ENCODE measurements around the gene PLD1. TPM values are rescaled to one million over a fixed set of nuclear protein-coding genes. Genes with fewer than 3 reads are reported as not detected.

PLD1 gene
- total RNA-seq, 1 experiment from 2014 or later, result 32.5 TPM

DNA sequence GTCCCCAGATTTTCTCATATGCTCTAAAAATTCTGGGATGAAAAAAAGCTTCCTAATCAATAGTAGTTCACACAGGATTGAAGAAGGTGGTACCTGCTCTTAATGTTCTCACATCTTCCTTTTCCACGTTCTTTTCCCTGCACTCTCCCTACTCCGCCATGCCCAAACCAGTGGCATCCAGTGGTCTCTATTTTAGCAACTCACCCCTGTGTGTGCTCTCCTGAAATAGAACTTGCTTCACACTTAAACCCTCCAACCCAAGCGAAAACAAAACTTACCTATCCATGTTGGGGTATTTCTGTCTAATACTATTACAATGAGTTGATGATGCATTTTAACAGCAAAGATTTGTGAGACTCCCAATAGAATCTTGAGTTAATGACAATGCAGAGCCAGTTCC lies 148.8 kb downstream of the PLD1 start:
- Histone ChIP-seq H3K9me2 (ENCODE audit: insufficient read depth) (no peaks in the 10 kb centered on the region), H3K4me3 (no peak overlapping the region), H3K4me2 (no peak overlapping the region), H3F3A (ENCODE audit: insufficient read depth, low read depth) (no peaks in the 10 kb centered on the region), H3K27ac (no peak overlapping the region), H3K9me3 (ENCODE audit: insufficient read depth, low read depth) (no peaks in the 10 kb centered on the region), H3K4me1 (replicated peaks; ENCODE audit: insufficient read depth) (no peaks in the 10 kb centered on the region), H4K20me1 (ENCODE audit: insufficient read depth) (no peaks in the 10 kb centered on the region), H3K79me2 (ENCODE audit: low read depth) (no peaks in the 10 kb centered on the region), H3K36me3 (ENCODE audit: low read depth) (no peaks in the 10 kb centered on the region), H3K27me3 (ENCODE audit: insufficient read depth, low read depth) (no peaks in the 10 kb centered on the region), H2AFZ (no peak overlapping the region)
- BruUV-seq (replicated peaks), result no TSS peak
- ChIA-PET CTCF (no interaction called here), POLR2A (ENCODE audit: unreplicated experiment) (no interaction called here)
- intact Hi-C loops (cut with micrococcal nuclease; ENCODE audit: unreplicated experiment), result no loop called here
- no peak for DNase-seq
- TF ChIP-seq, protein P1, sequence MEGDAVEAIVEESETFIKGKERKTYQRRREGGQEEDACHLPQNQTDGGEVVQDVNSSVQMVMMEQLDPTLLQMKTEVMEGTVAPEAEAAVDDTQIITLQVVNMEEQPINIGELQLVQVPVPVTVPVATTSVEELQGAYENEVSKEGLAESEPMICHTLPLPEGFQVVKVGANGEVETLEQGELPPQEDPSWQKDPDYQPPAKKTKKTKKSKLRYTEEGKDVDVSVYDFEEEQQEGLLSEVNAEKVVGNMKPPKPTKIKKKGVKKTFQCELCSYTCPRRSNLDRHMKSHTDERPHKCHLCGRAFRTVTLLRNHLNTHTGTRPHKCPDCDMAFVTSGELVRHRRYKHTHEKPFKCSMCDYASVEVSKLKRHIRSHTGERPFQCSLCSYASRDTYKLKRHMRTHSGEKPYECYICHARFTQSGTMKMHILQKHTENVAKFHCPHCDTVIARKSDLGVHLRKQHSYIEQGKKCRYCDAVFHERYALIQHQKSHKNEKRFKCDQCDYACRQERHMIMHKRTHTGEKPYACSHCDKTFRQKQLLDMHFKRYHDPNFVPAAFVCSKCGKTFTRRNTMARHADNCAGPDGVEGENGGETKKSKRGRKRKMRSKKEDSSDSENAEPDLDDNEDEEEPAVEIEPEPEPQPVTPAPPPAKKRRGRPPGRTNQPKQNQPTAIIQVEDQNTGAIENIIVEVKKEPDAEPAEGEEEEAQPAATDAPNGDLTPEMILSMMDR (conservative IDR thresholded peaks at IDR 0.05), result no peak
- TF ChIP-seq EZH2 (IDR thresholded peaks at IDR 0.05; ENCODE audit: low read depth), result no peak

DNA sequence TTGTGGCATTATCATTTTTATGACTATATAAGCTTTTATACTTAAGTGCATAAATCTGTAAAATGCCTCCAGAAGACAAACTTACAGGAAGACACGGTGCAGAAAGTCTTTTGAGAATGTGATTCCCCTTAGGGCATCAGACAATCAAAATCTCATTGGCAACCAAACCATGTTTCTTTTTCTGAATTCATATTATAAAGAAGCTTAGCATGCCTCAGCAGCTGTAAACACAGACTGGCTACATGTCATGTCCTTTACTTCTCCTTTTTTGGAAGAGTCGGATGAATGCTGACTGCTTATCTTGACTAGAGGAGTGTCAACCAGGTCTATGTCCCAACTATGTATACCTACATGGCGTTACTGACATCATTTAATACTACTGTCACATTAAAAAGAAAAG lies 150.1 kb downstream of the PLD1 start:
- no peak for TF ChIP-seq EZH2 (IDR thresholded peaks at IDR 0.05; ENCODE audit: low read depth)
- TF ChIP-seq, protein P1 (conservative IDR thresholded peaks at IDR 0.05), result no peak
- Histone ChIP-seq H3F3A (ENCODE audit: insufficient read depth, low read depth) (no peaks in the 10 kb centered on the region), H3K4me2 (no peak overlapping the region), H3K27ac (no peak overlapping the region), H3K4me3 (no peak overlapping the region), H2AFZ (no peak overlapping the region), H3K9me3 (ENCODE audit: insufficient read depth, low read depth) (no peaks in the 10 kb centered on the region), H3K79me2 (ENCODE audit: low read depth) (no peaks in the 10 kb centered on the region), H3K36me3 (ENCODE audit: low read depth) (no peaks in the 10 kb centered on the region; the same call in 1 of the 2 replicates), H3K9me2 (ENCODE audit: insufficient read depth) (no peaks in the 10 kb centered on the region), H3K4me1 (replicated peaks; ENCODE audit: insufficient read depth) (no peaks in the 10 kb centered on the region), H4K20me1 (ENCODE audit: insufficient read depth) (no peaks in the 10 kb centered on the region), H3K27me3 (ENCODE audit: insufficient read depth, low read depth) (no peaks in the 10 kb centered on the region)
- ChIA-PET POLR2A (ENCODE audit: unreplicated experiment) (no interaction called here), CTCF (no interaction called here)
- BruUV-seq (replicated peaks), result no TSS peak
- intact Hi-C loops (cut with micrococcal nuclease; ENCODE audit: unreplicated experiment), result no loop called here
- DNase-seq, result no peak

DNA sequence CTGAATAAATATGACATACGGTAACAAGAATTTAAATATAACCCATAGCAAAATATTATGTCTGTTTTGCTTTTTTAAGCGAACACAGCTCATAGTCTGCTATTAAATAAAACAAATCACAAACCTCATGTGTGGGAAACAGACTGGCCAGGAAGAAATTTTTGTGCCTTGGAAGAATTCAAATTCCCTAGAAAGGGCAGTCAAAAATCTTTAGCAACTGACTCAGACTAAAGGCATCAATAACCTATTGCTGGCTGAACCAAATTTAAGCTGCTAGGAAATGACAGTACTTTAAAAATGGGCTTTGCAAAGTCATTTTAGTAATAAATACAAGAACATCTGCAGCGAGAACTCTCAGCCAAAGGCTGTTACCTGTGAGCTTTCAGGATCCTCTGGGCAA lies 151.4 kb downstream of the PLD1 start:
- no peaks in the 10 kb centered on the region for H3K9me3 ChIP-seq (ENCODE audit: insufficient read depth, low read depth)
- peaks cover 4% of the 10 kb centered on the region; the same call in 1 of the 2 replicates for H3F3A ChIP-seq (ENCODE audit: insufficient read depth, low read depth)
- H3K27ac ChIP-seq, result no peak overlapping the region
- TF ChIP-seq, protein P1 (conservative IDR thresholded peaks at IDR 0.05), result no peak
- no peak for TF ChIP-seq EZH2 (IDR thresholded peaks at IDR 0.05; ENCODE audit: low read depth)
- BruUV-seq (replicated peaks), result no TSS peak
- H3K4me2 ChIP-seq, result no peak overlapping the region
- ChIA-PET CTCF (no interaction called here), POLR2A (ENCODE audit: unreplicated experiment) (no interaction called here)
- H4K20me1 ChIP-seq (ENCODE audit: insufficient read depth), result no peaks in the 10 kb centered on the region
- H3K79me2 ChIP-seq (ENCODE audit: low read depth), result no peaks in the 10 kb centered on the region
- DNase-seq, result no peak
- no peak overlapping the region for H3K4me3 ChIP-seq
- no peaks in the 10 kb centered on the region for H3K27me3 ChIP-seq (ENCODE audit: insufficient read depth, low read depth)
- H3K4me1 ChIP-seq (replicated peaks; ENCODE audit: insufficient read depth), result no peaks in the 10 kb centered on the region
- H3K36me3 ChIP-seq (ENCODE audit: low read depth), result no peaks in the 10 kb centered on the region; the same call in 1 of the 2 replicates
- no peak overlapping the region for H2AFZ ChIP-seq
- H3K9me2 ChIP-seq (ENCODE audit: insufficient read depth), result no peaks in the 10 kb centered on the region
- intact Hi-C loops (cut with micrococcal nuclease; ENCODE audit: unreplicated experiment), result no loop called here

Data from PC-9 (cell line).